Activated CD8-positive, alpha-beta memory T cell treated with anti-CD3 and anti-CD28 coated beads, Interleukin-2, amount 50 U/mL, for 4 hours (primary cell): ENCODE results near the gene COL21A1.

Experiments
- DNase-seq: peaks from one replicate; pipeline ENCODE4 v3.0.0-alpha.2; 2020

COL21A1 gene

GRCh38 chr6:56101141-56101553 lies 146.2 kb downstream of the COL21A1 start:
- no peak for DNase-seq

GRCh38 chr6:56096946-56097621 lies 150.3 kb downstream of the COL21A1 start:
- no peak for DNase-seq

- DNase-seq = no peak
Measured at GRCh38 chr6:56096541-56096940, 150.8 kb downstream of the COL21A1 start.

GRCh38 chr6:56093776-56094175 lies 153.6 kb downstream of the COL21A1 start:
- no peak for DNase-seq

GRCh38 chr6:56091159-56091869 lies 156.1 kb downstream of the COL21A1 start:
- DNase-seq = no peak

GRCh38 chr6:56088641-56089040 lies 158.7 kb downstream of the COL21A1 start:
- DNase-seq = no peak

- DNase-seq = no peak
Measured at GRCh38 chr6:56087421-56087820, 160.0 kb downstream of the COL21A1 start.

GRCh38 chr6:56079751-56080540 lies 167.4 kb downstream of the COL21A1 start:
- DNase-seq = no peak

GRCh38 chr6:56076033-56076432 lies 171.3 kb downstream of the COL21A1 start:
- no peak for DNase-seq

- DNase-seq = no peak
Measured at GRCh38 chr6:56073761-56074160, 173.6 kb downstream of the COL21A1 start.

- DNase-seq = no peak
Measured at GRCh38 chr6:56073315-56073714, 174.1 kb downstream of the COL21A1 start.

- no peak for DNase-seq
Measured at GRCh38 chr6:56072856-56073255, 174.5 kb downstream of the COL21A1 start.

GRCh38 chr6:56065408-56065807 lies 182.0 kb downstream of the COL21A1 start:
- DNase-seq = no peak

- no peak for DNase-seq
Measured at GRCh38 chr6:56062836-56063235, 184.5 kb downstream of the COL21A1 start.

- no peak for DNase-seq
Measured at GRCh38 chr6:56058636-56059035, 188.7 kb downstream of the COL21A1 start.

- no peak for DNase-seq
Measured at GRCh38 chr6:56055081-56055704, 192.2 kb downstream of the COL21A1 start.

- DNase-seq = no peak
Measured at GRCh38 chr6:56051202-56051598, 196.2 kb downstream of the COL21A1 start.

- no peak for DNase-seq
Measured at GRCh38 chr6:56050530-56051201, 196.7 kb downstream of the COL21A1 start.

- no peak for DNase-seq
Measured at GRCh38 chr6:56048601-56049000, 198.8 kb downstream of the COL21A1 start.

GRCh38 chr6:56047931-56048540 lies 199.3 kb downstream of the COL21A1 start:
- no peak for DNase-seq

GRCh38 chr6:56046576-56046975 lies 200.8 kb downstream of the COL21A1 start:
- no peak for DNase-seq

GRCh38 chr6:56043761-56044160 lies 203.6 kb downstream of the COL21A1 start:
- DNase-seq = no peak
